ENCODE results near the gene ARFGAP3. TPM values are rescaled to one million over a fixed set of nuclear protein-coding genes. Genes with fewer than 3 reads are reported as not detected.

Gene ARFGAP3
- total RNA-seq, 1 experiment from 2014 or later = 37.4 TPM

GRCh38 chr22:42836026-42836425 lies 21.0 kb downstream of the ARFGAP3 start:
- POLR2A ChIA-PET = no interaction called here
- Mint-ChIP-seq H3K9me3 (ENCODE audit: unreplicated experiment) (no peaks in the 10 kb centered on the region), H3K36me3 (ENCODE audit: insufficient read depth, unreplicated experiment) (peaks cover 35% of the 10 kb centered on the region), H3K4me1 (ENCODE audit: low read depth, unreplicated experiment) (no peaks in the 10 kb centered on the region), H3K27me3 (ENCODE audit: insufficient read depth, unreplicated experiment) (no peaks in the 10 kb centered on the region), H3K27ac (ENCODE audit: unreplicated experiment) (no peak overlapping the region), H3K4me3 (ENCODE audit: unreplicated experiment) (no peak overlapping the region)
- Histone ChIP-seq H3K4me3 (ENCODE audit: low read depth, low read length) (no peak overlapping the region), H3K27me3 (replicated peaks; ENCODE audit: control insufficient read depth, insufficient read depth, low read length) (no peaks in the 10 kb centered on the region), H3K4me1 (no peaks in the 10 kb centered on the region), H3K9me3 (no peaks in the 10 kb centered on the region), H3K36me3 (ENCODE audit: control insufficient read depth, insufficient read depth, low read length) (peaks cover 2% of the 10 kb centered on the region; the same call in 1 of the 2 replicates)
- no TSS peak for BruUV-seq (replicated peaks)
- no peak for TF ChIP-seq CTCF (IDR thresholded peaks at IDR 0.05; ENCODE audit: insufficient read depth in 1 of 2, low read depth in 1 of 2, low read length in 1 of 2, severe bottlenecking in 1 of 2, unreplicated experiment in 1 of 2)
- CTCF ChIA-PET = interaction anchor here (0.7 kb wide), 1 partner anchor 67 kb away, joined by 3 read pairs; no protein-coding TSS in a partner anchor
- intact Hi-C loops (cut with micrococcal nuclease; ENCODE audit: unreplicated experiment) = no loop called here
- DNase-seq = no peak

- Histone ChIP-seq H3K36me3 (ENCODE audit: control insufficient read depth, insufficient read depth, low read length) (no peaks in the 10 kb centered on the region), H3K9me3 (no peaks in the 10 kb centered on the region), H3K4me3 (ENCODE audit: low read depth, low read length) (no peak overlapping the region), H3K4me1 (no peaks in the 10 kb centered on the region), H3K27me3 (replicated peaks; ENCODE audit: control insufficient read depth, insufficient read depth, low read length) (no peaks in the 10 kb centered on the region)
- no peak overlapping the region for H3K27ac Mint-ChIP-seq (ENCODE audit: unreplicated experiment)
- DNase-seq = no peak
- no peaks in the 10 kb centered on the region for H3K4me1 Mint-ChIP-seq (ENCODE audit: low read depth, unreplicated experiment)
- no TSS peak for BruUV-seq (replicated peaks)
- no peaks in the 10 kb centered on the region for H3K27me3 Mint-ChIP-seq (ENCODE audit: insufficient read depth, unreplicated experiment)
- no peak overlapping the region for H3K4me3 Mint-ChIP-seq (ENCODE audit: unreplicated experiment)
- POLR2A ChIA-PET = no interaction called here
- peaks cover 34% of the 10 kb centered on the region for H3K36me3 Mint-ChIP-seq (ENCODE audit: insufficient read depth, unreplicated experiment)
- TF ChIP-seq CTCF (IDR thresholded peaks at IDR 0.05; ENCODE audit: insufficient read depth in 1 of 2, low read depth in 1 of 2, low read length in 1 of 2, severe bottlenecking in 1 of 2, unreplicated experiment in 1 of 2) = no peak
- H3K9me3 Mint-ChIP-seq (ENCODE audit: unreplicated experiment) = no peaks in the 10 kb centered on the region
- CTCF ChIA-PET = no interaction called here
- intact Hi-C loops (cut with micrococcal nuclease; ENCODE audit: unreplicated experiment) = no loop called here
These were observed 22.7 kb downstream of the ARFGAP3 start for GRCh38 chr22:42834177-42834949.

GRCh38 chr22:42833104-42833503 lies 24.0 kb downstream of the ARFGAP3 start:
- H3K4me1 Mint-ChIP-seq (ENCODE audit: low read depth, unreplicated experiment) = no peaks in the 10 kb centered on the region
- no peaks in the 10 kb centered on the region; the same call in 1 of the 2 replicates for H3K36me3 ChIP-seq (ENCODE audit: control insufficient read depth, insufficient read depth, low read length)
- no TSS peak for BruUV-seq (replicated peaks)
- H3K9me3 Mint-ChIP-seq (ENCODE audit: unreplicated experiment) = no peaks in the 10 kb centered on the region
- ChIA-PET POLR2A (no interaction called here), CTCF (no interaction called here)
- intact Hi-C loops (cut with micrococcal nuclease; ENCODE audit: unreplicated experiment) = no loop called here
- TF ChIP-seq CTCF (IDR thresholded peaks at IDR 0.05; ENCODE audit: insufficient read depth in 1 of 2, low read depth in 1 of 2, low read length in 1 of 2, severe bottlenecking in 1 of 2, unreplicated experiment in 1 of 2) = no peak
- H3K9me3 ChIP-seq = no peaks in the 10 kb centered on the region
- no peak overlapping the region for H3K27ac Mint-ChIP-seq (ENCODE audit: unreplicated experiment)
- no peaks in the 10 kb centered on the region for H3K27me3 ChIP-seq (replicated peaks; ENCODE audit: control insufficient read depth, insufficient read depth, low read length)
- no peak overlapping the region for H3K4me3 ChIP-seq (ENCODE audit: low read depth, low read length)
- H3K36me3 Mint-ChIP-seq (ENCODE audit: insufficient read depth, unreplicated experiment) = peaks cover 40% of the 10 kb centered on the region
- no peak overlapping the region for H3K4me3 Mint-ChIP-seq (ENCODE audit: unreplicated experiment)
- no peak for DNase-seq
- no peaks in the 10 kb centered on the region for H3K4me1 ChIP-seq
- H3K27me3 Mint-ChIP-seq (ENCODE audit: insufficient read depth, unreplicated experiment) = no peaks in the 10 kb centered on the region

All from Caco-2 (cell line).